SK-N-SH (cell line): ENCODE results near the gene MRPL9. TPM values are rescaled to one million over a fixed set of nuclear protein-coding genes. Genes with fewer than 3 reads are reported as not detected.

Experiments
- CTCF ChIA-PET: fragments of 300-600, 350-600 bp; formaldehyde crosslinking; extraction: SDS; loops from one replicate; lab custom pipeline; 2021; lab: Yijun Ruan, JAX
- POLR2A ChIA-PET: fragments of 350-600 bp; sonication (Branson Sonifier 250); formaldehyde crosslinking; extraction: SDS; loops from one replicate; lab custom pipeline; 2020; ENCODE audit warnings: antibody characterized with exemption, inconsistent platforms; lab: Yijun Ruan, JAX
- DNase-seq: peaks from one replicate; pipeline ENCODE4 v3.0.0; 2012
- H2AFZ ChIP-seq: fragments of 200-600 bp; sonication (generic); 2 replicates; pipeline ENCODE4 v1.8.1; 2016; ENCODE audit warnings: antibody characterized with exemption, mild to moderate bottlenecking, low read depth
- H3F3A ChIP-seq: fragments of 200-600 bp; sonication (generic); replicated peaks from 2 replicates; pipeline ENCODE3; 2016; ENCODE audit warnings: antibody characterized with exemption, mild to moderate bottlenecking; ENCODE audit not compliant: insufficient read depth
- H3K27ac ChIP-seq, 2 experiments: fragments of 200-500 bp in 1 of 2; fragments of 200-600 bp in 1 of 2; sonication (Bioruptor generic) in 1 of 2; sonication (generic), shearing (Covaris generic) in 1 of 2; 2 replicates each; pipeline versions ENCODE4 v1.5.1 to v1.6.1; 2014 to 2016; ENCODE audit warnings: low read depth in 2 of 2, inconsistent platforms in 1 of 2, low read length in 1 of 2, mild to moderate bottlenecking in 1 of 2, mixed read lengths in 1 of 2
- H3K27me3 ChIP-seq: fragments of 200-600 bp; sonication (generic), shearing (Covaris generic); 2 replicates; pipeline ENCODE4 v1.6.1; 2016; ENCODE audit warnings: mixed run types; ENCODE audit not compliant: insufficient read depth
- H3K36me3 ChIP-seq, 2 experiments: fragments of 200-500 bp in 1 of 2; fragments of 200-600 bp in 1 of 2; sonication (Bioruptor generic) in 1 of 2; sonication (generic) in 1 of 2; replicated peaks in 1 of 2; 2 replicates each; pipeline versions ENCODE3 to v1.5.1; 2014 to 2016; ENCODE audit warnings: low read length in 1 of 2, mild to moderate bottlenecking in 1 of 2; ENCODE audit not compliant: insufficient read depth in 2 of 2, control insufficient read depth in 1 of 2
- H3K4me1 ChIP-seq, 2 experiments: fragments of 200-500 bp in 1 of 2; fragments of 200-600 bp in 1 of 2; sonication (Bioruptor generic) in 1 of 2; sonication (generic), shearing (Covaris generic) in 1 of 2; 2 replicates each; pipeline versions ENCODE4 v1.5.1 to v1.6.1; 2014 to 2016; ENCODE audit warnings: low read depth in 1 of 2, low read length in 1 of 2, mixed run types in 1 of 2; ENCODE audit not compliant: insufficient read depth in 2 of 2, control insufficient read depth in 1 of 2
- H3K4me2 ChIP-seq: fragments of 200-600 bp; sonication (generic), shearing (Covaris generic); 2 replicates; pipeline ENCODE4 v1.6.1; 2017; ENCODE audit warnings: mixed run types
- H3K4me3 ChIP-seq, 2 experiments: fragments of 200-500 bp in 1 of 2; fragments of 200-600 bp in 1 of 2; sonication (Bioruptor generic) in 1 of 2; sonication (generic), shearing (Covaris generic) in 1 of 2; 2 replicates each; pipeline versions ENCODE4 v1.5.1 to v1.8.1; 2014 to 2016; ENCODE audit warnings: low read depth in 2 of 2, inconsistent platforms in 1 of 2, low read length in 1 of 2, mild to moderate bottlenecking in 1 of 2, mixed read lengths in 1 of 2, moderate library complexity in 1 of 2
- H3K79me2 ChIP-seq: fragments of 200-600 bp; sonication (generic); 2 replicates; pipeline ENCODE4 v1.8.1; 2017; ENCODE audit warnings: mild to moderate bottlenecking; ENCODE audit not compliant: insufficient read depth
- H3K9ac ChIP-seq: fragments of 200-600 bp; sonication (generic); 2 replicates; pipeline ENCODE4 v1.6.1; 2017; ENCODE audit warnings: mixed run types
- H3K9me2 ChIP-seq: fragments of 200-600 bp; sonication (generic); 2 replicates; pipeline ENCODE4 v1.6.1; 2017; ENCODE audit warnings: mixed run types
- H3K9me3 ChIP-seq: fragments of 200-600 bp; sonication (generic); 2 replicates; pipeline ENCODE4 v1.6.1; 2017; ENCODE audit warnings: mixed run types, mild to moderate bottlenecking, moderate library complexity
- H4K20me1 ChIP-seq: fragments of 200-600 bp; sonication (generic); 2 replicates; pipeline ENCODE4 v1.6.1; 2017; ENCODE audit warnings: mild to moderate bottlenecking, mixed run types; ENCODE audit not compliant: insufficient read depth
- CTCF ChIP-seq: fragments of 200-600 bp; sonication (generic); IDR thresholded peaks from 2 replicates; pipeline ENCODE4 v1.6.1; 2017; ENCODE audit warnings: antibody characterized with exemption, mild to moderate bottlenecking, moderate library complexity
- ELF1 ChIP-seq: IDR thresholded peaks from 2 replicates; pipeline ENCODE4 v1.4.0; 2012
- EP300 ChIP-seq, 2 experiments: IDR thresholded peaks; 2 replicates each; pipeline versions ENCODE4 v1.4.0 to v1.6.1; 2012; ENCODE audit warnings: borderline replicate concordance in 1 of 2, low read depth in 1 of 2, low read length in 1 of 2
- EZH2phosphoT487 ChIP-seq: fragments of 200-600 bp; sonication (generic); IDR thresholded peaks from 2 replicates; pipeline ENCODE4 v1.6.1; 2017; ENCODE audit warnings: low read depth, mixed run types, mild to moderate bottlenecking, antibody characterized with exemption, moderate library complexity, borderline replicate concordance
- FOSL2 ChIP-seq: IDR thresholded peaks from 2 replicates; pipeline ENCODE4 v1.4.0; 2012; ENCODE audit warnings: low read depth, mild to moderate bottlenecking, moderate library complexity, borderline replicate concordance
- FOXJ3 ChIP-seq: sonication (generic); formaldehyde crosslinking; IDR thresholded peaks from 2 replicates; pipeline ENCODE4 v1.5.1; 2020; ENCODE audit warnings: mild to moderate bottlenecking, missing genetic modification reagents
- GABPA ChIP-seq: IDR thresholded peaks from 2 replicates; pipeline ENCODE4 v1.4.0; 2012; ENCODE audit warnings: low read depth, mild to moderate bottlenecking
- GATA2 ChIP-seq: sonication (generic); formaldehyde crosslinking; IDR thresholded peaks from 2 replicates; pipeline ENCODE4 v1.5.0; 2020; ENCODE audit warnings: mild to moderate bottlenecking, missing genetic modification reagents
- JUND ChIP-seq: IDR thresholded peaks from 2 replicates; pipeline ENCODE4 v1.4.0; 2012
- NFIC ChIP-seq: IDR thresholded peaks from 2 replicates; pipeline ENCODE4 v1.4.0; 2012; ENCODE audit warnings: borderline replicate concordance
- NRF1 ChIP-seq: IDR thresholded peaks from 2 replicates; pipeline ENCODE4 v1.6.1; 2012; ENCODE audit warnings: low read depth, mild to moderate bottlenecking, low read length
- RXRA ChIP-seq: IDR thresholded peaks from 2 replicates; pipeline ENCODE4 v1.4.0; 2012; ENCODE audit warnings: low read depth, mild to moderate bottlenecking, borderline replicate concordance
- SIN3A ChIP-seq: IDR thresholded peaks from 2 replicates; pipeline ENCODE4 v1.6.1; 2012; ENCODE audit warnings: low read depth, mild to moderate bottlenecking, low read length, moderate library complexity, borderline replicate concordance
- YY1 ChIP-seq: IDR thresholded peaks from 2 replicates; pipeline ENCODE4 v1.4.0; 2012; ENCODE audit warnings: low read depth, mild to moderate bottlenecking
- ZBTB33 ChIP-seq: IDR thresholded peaks from 2 replicates; pipeline ENCODE4 v1.4.0; 2012; ENCODE audit warnings: low read depth, borderline replicate concordance
- WGBS: methylation state at CpG from one replicate; pipeline ENCODE4 v1.1.6; 2017; ENCODE audit warnings: low lambda C conversion rate; 5-methylcytosine and 5-hydroxymethylcytosine counted together
- polyA plus RNA-seq, 3 experiments: library from polyadenylated mRNA; depleted of rRNA; stranded (reverse); fragments of >200 nt; gene quantifications; 2 replicates each; pipeline ENCODE4 v1.2.3, GENCODE V29; 2012
- TF ChIP-seq, protein P1 (sequence below): fragments of 150-350 bp; IDR thresholded peaks from 2 replicates; pipeline ENCODE4 v1.6.1; 2017; ENCODE audit warnings: antibody characterized with exemption, low read length, low read depth, borderline replicate concordance
- TF ChIP-seq, protein P2 (sequence below): fragments of 150-350 bp; IDR thresholded peaks from 2 replicates; pipeline ENCODE4 v1.6.1; 2016; ENCODE audit warnings: mild to moderate bottlenecking, low read depth, low read length
- TF ChIP-seq, protein P3 (sequence below): IDR thresholded peaks from 2 replicates; pipeline ENCODE4 v1.4.0; 2012; ENCODE audit warnings: low read depth

MRPL9 gene
- polyA plus RNA-seq, 1 of the 3 experiments (the other 2 are of a cell fraction): 76.2 TPM

DNA sequence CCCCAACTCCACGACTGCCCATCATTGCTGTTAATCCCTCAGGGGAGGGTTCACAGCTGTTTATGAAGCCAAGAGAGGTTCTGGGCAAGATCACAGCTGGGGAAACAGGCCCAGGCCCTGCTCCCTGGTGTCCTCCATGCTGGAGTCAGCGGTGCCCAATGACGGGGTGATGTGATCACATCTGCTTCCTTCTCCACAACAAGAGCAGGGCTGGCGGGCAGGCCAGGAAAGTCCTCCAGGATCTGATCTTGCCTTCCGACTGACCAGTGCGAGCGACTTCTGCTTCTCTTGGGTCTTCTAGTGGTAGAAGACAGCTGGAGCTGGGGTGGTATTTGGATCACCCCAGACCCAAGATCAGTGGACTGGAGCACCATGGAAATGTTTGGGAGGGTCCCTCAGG, 42.9 kb upstream of the MRPL9 start:
- peak; percentile 16 for DNase-seq
- Histone ChIP-seq H3K9me3 (no peaks in the 10 kb centered on the region), H3K27ac (no peak overlapping the region), H3K4me2 (no peak overlapping the region), H3K4me1 (peaks cover 0 to 66% of the 10 kb centered on the region in 2 experiments; a peak in 2 of 4 replicates), H3K36me3 (no peaks in the 10 kb centered on the region), H3K4me3 (no peak overlapping the region), H3K9ac (no peak overlapping the region), H3K27me3 (peaks cover 41% of the 10 kb centered on the region), H2AFZ (no peak overlapping the region), H3K9me2 (no peaks in the 10 kb centered on the region), H3F3A (no peaks in the 10 kb centered on the region), H3K79me2 (no peaks in the 10 kb centered on the region), H4K20me1 (no peaks in the 10 kb centered on the region)
- ChIA-PET CTCF (interaction anchor here (0.6 to 2.0 kb wide), 5 partner anchors 7 to 91 kb away, joined by 3 to 8 read pairs (median 4); partner anchors contain the start of genes MRPL9 and TDRKH), POLR2A (no interaction called here)
- 79% methylated on average over 7 of the region's 7 CpGs for WGBS
- TF ChIP-seq CTCF (no peak), NFIC (no peak), ZBTB33 (no peak), EP300 (IDR thresholded peaks at IDR 0.05; ENCODE audit: borderline replicate concordance in 1 of 2, low read depth in 1 of 2, low read length in 1 of 2) (no peak)

DNA sequence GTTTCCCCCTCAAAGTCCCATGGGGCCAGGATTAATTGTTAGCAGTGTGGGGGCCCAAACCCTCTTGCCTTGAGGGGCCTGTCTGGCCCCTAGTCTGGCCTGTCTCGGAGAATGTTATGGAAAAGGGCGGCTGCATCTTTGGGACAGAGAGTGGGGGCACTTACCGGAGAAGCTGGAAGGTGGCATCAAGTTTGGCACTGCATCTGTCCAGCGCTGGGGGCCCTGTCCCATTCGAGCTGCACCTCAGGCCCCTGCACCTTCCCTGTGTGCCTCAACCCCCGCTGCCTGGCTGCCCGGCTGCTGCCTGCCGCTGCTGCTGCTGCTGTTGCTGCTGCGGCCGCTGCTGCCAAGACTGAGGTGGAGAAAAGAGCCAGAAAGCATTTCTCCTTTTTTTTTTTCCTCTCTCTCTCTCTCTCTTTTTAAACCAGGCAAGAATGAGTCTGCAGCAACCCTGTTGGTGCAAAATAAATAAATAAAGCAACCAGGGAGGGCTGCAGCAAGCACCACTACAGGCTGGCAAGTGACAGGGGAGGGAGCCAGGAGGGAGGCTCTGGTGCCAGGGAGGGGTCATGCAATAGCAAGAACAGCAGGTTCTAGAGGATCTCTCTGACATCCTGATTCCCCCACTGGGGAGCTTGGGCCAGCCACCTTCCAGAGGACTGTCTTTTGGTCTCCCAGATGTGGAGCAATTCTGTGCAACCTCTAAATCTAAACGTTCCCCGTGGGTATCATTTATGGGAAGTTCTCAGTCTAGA, 41.9 kb upstream of the MRPL9 start, which contains the start of gene LINGO4:
Gene LINGO4 (minus strand): TSS at position 354 of the 755 bp plus-strand sequence. CDS start 2,715 bp downstream, outside the sequence.
- CTCF ChIA-PET: no interaction called here
- TF ChIP-seq FOSL2 (no peak), GABPA (no peak), EZH2phosphoT487 (no peak), SIN3A (no peak), ELF1 (no peak), RXRA (no peak), ZBTB33 (no peak), NFIC (no peak), NRF1 (no peak), YY1 (no peak), GATA2 (CRISPR knock-in tag) (no peak), FOXJ3 (CRISPR knock-in tag) (no peak), JUND (no peak)
- TF ChIP-seq, protein P1, sequence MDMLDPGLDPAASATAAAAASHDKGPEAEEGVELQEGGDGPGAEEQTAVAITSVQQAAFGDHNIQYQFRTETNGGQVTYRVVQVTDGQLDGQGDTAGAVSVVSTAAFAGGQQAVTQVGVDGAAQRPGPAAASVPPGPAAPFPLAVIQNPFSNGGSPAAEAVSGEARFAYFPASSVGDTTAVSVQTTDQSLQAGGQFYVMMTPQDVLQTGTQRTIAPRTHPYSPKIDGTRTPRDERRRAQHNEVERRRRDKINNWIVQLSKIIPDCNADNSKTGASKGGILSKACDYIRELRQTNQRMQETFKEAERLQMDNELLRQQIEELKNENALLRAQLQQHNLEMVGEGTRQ: no peak
- TF ChIP-seq, protein P2, sequence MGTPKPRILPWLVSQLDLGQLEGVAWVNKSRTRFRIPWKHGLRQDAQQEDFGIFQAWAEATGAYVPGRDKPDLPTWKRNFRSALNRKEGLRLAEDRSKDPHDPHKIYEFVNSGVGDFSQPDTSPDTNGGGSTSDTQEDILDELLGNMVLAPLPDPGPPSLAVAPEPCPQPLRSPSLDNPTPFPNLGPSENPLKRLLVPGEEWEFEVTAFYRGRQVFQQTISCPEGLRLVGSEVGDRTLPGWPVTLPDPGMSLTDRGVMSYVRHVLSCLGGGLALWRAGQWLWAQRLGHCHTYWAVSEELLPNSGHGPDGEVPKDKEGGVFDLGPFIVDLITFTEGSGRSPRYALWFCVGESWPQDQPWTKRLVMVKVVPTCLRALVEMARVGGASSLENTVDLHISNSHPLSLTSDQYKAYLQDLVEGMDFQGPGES: no peak
- TF ChIP-seq, protein P3, sequence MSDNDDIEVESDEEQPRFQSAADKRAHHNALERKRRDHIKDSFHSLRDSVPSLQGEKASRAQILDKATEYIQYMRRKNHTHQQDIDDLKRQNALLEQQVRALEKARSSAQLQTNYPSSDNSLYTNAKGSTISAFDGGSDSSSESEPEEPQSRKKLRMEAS: no peak

More for the DNA sequence above, 41.9 kb upstream of the MRPL9 start, which contains the start of gene LINGO4:
- H4K20me1 ChIP-seq: no peaks in the 10 kb centered on the region
- POLR2A ChIA-PET: no interaction called here
- no peak within 1 kb of the TSS for H3K9ac ChIP-seq
- WGBS: 57% methylated on average over 12 of the region's 12 CpGs
- no peaks in the 10 kb centered on the region for H3K9me2 ChIP-seq
- H3K4me2 ChIP-seq: no peak within 1 kb of the TSS
- H3K79me2 ChIP-seq: no peaks in the 10 kb centered on the region
- H3K9me3 ChIP-seq: no peaks in the 10 kb centered on the region
- peaks cover 40% of the 10 kb centered on the region for H3K27me3 ChIP-seq
- no peak within 1 kb of the TSS for H2AFZ ChIP-seq
- H3F3A ChIP-seq: no peaks in the 10 kb centered on the region
- H3K4me1 ChIP-seq: peaks cover 0 to 66% of the 10 kb centered on the region in 2 experiments; a peak in 2 of 4 replicates
- H3K4me3 ChIP-seq: no peak within 1 kb of the TSS
- no peaks in the 10 kb centered on the region for H3K36me3 ChIP-seq
- peak; percentile 42 for DNase-seq
- H3K27ac ChIP-seq: peak within 1 kb of the TSS in 1 of 2 experiments; percentile 95; a peak in 2 of 4 replicates
